GM23248 (cell line): ENCODE results near the gene NECAB3. TPM values are rescaled to one million over a fixed set of nuclear protein-coding genes. Genes with fewer than 3 reads are reported as not detected.
A peak's percentile ranks its signal among the peaks of the same experiment; 100 is the strongest.

Experiments
- DNase-seq: peaks from one replicate; pipeline ENCODE4 v3.0.0-alpha.2; 2015
- H2AFZ ChIP-seq: fragments of 200-600 bp; sonication (generic); 2 replicates; pipeline ENCODE4 v1.6.1; 2016; ENCODE audit warnings: antibody characterized with exemption
- H3F3A ChIP-seq: fragments of 200-600 bp; sonication (generic); 2 replicates; pipeline ENCODE4 v1.6.1; 2016; ENCODE audit warnings: mild to moderate bottlenecking, antibody characterized with exemption, mixed run types; ENCODE audit not compliant: insufficient read depth
- H3K27ac ChIP-seq: fragments of 200-600 bp; sonication (generic); 2 replicates; pipeline ENCODE4 v1.5.1; 2016; ENCODE audit warnings: mild to moderate bottlenecking
- H3K27me3 ChIP-seq: fragments of 200-600 bp; sonication (generic); replicated peaks from 2 replicates; pipeline ENCODE4 v1.6.1; 2016; ENCODE audit warnings: mild to moderate bottlenecking; ENCODE audit not compliant: insufficient read depth
- H3K36me3 ChIP-seq: fragments of 200-600 bp; sonication (generic); 2 replicates; pipeline ENCODE4 v1.6.1; 2016; ENCODE audit warnings: low read depth, mild to moderate bottlenecking
- H3K4me1 ChIP-seq: fragments of 200-600 bp; sonication (generic); 2 replicates; pipeline ENCODE4 v1.6.1; 2016; ENCODE audit warnings: mild to moderate bottlenecking; ENCODE audit not compliant: insufficient read depth
- H3K4me2 ChIP-seq: fragments of 200-600 bp; sonication (generic); one replicate; pipeline ENCODE4 v1.6.1; 2016; ENCODE audit warnings: mild to moderate bottlenecking; ENCODE audit not compliant: unreplicated experiment
- H3K4me3 ChIP-seq: fragments of 200-600 bp; sonication (generic); 2 replicates; pipeline ENCODE4 v1.5.1; 2016; ENCODE audit warnings: mild to moderate bottlenecking
- H3K79me2 ChIP-seq: fragments of 200-600 bp; sonication (generic); 2 replicates; pipeline ENCODE4 v1.6.1; 2016; ENCODE audit warnings: mild to moderate bottlenecking; ENCODE audit not compliant: insufficient read depth
- H3K9ac ChIP-seq: fragments of 200-600 bp; sonication (generic); 2 replicates; pipeline ENCODE4 v1.6.1; 2016; ENCODE audit warnings: mild to moderate bottlenecking
- H3K9me2 ChIP-seq: fragments of 200-600 bp; sonication (generic); 2 replicates; pipeline ENCODE4 v1.6.1; 2016; ENCODE audit warnings: mixed run types, mild to moderate bottlenecking, moderate library complexity; ENCODE audit not compliant: insufficient read depth
- H3K9me3 ChIP-seq: fragments of 200-600 bp; sonication (generic); one replicate; pipeline ENCODE4 v1.6.1; 2017; ENCODE audit warnings: low read depth
- H4K20me1 ChIP-seq: fragments of 200-600 bp; sonication (generic); 2 replicates; pipeline ENCODE4 v1.6.0; 2016; ENCODE audit not compliant: insufficient read depth
- EZH2 ChIP-seq: fragments of 200-600 bp; sonication (generic); IDR thresholded peaks from 2 replicates; pipeline ENCODE4 v1.6.1; 2018; ENCODE audit warnings: antibody characterized with exemption, mild to moderate bottlenecking; ENCODE audit not compliant: insufficient read depth, poor library complexity, severe bottlenecking
- EZH2phosphoT487 ChIP-seq: fragments of 200-600 bp; sonication (generic); IDR thresholded peaks from 2 replicates; pipeline ENCODE4 v1.6.1; 2018; ENCODE audit warnings: antibody characterized with exemption, moderate library complexity, mild to moderate bottlenecking, low read depth; ENCODE audit not compliant: insufficient read depth
- WGBS, 2 experiments: methylation state at CpG; one replicate each; pipeline ENCODE4 v1.1.6; 2015 to 2017; ENCODE audit warnings: low lambda C conversion rate in 2 of 2, low coverage in 1 of 2; ENCODE audit errors: missing lambda C conversion rate in 2 of 2; 5-methylcytosine and 5-hydroxymethylcytosine counted together
- in situ Hi-C: fragments of 300-500 bp; cut with MboI; formaldehyde crosslinking; loops from 2 replicates; pipeline ENCODE4 v1.15.0; 2020
- polyA plus RNA-seq: library from polyadenylated mRNA; unstranded; fragments of >200 nt; fragmentation: Nextera tagmentation; extraction: Ambion mirVana; gene quantifications from 2 replicates; pipeline ENCODE4 v1.2.1, GENCODE V29; 2016
- total RNA-seq: library from RNA; depleted of rRNA; stranded (reverse); fragments of >200 nt; shearing (Covaris generic); gene quantifications from 2 replicates; pipeline ENCODE4 v1.2.3, GENCODE V29; 2014

The NECAB3 gene
- total and polyA plus RNA-seq, 2 experiments from 2014 or later, result 11.0 to 27.1 TPM

- H3K79me2 ChIP-seq, result no peaks in the 10 kb centered on the region
- TF ChIP-seq EZH2phosphoT487, result no peak
- no peak for TF ChIP-seq EZH2
- no peaks in the 10 kb centered on the region for H4K20me1 ChIP-seq
- no peak overlapping the region for H3K4me3 ChIP-seq
- peak overlapping the region; percentile 32; the same call in 1 of the 2 replicates for H3K9ac ChIP-seq
- no peaks in the 10 kb centered on the region for H3K27me3 ChIP-seq
- no peaks in the 10 kb centered on the region for H3K9me3 ChIP-seq
- peak overlapping the region; percentile 7; the same call in 1 of the 2 replicates for H3K27ac ChIP-seq
- DNase-seq, result peak; percentile 92
- WGBS, 2 experiments, result 5 to 7% methylated on average over 8 of the region's 8 CpGs
- H2AFZ ChIP-seq, result peak overlapping the region; percentile 17; the same call in 1 of the 2 replicates
- in situ Hi-C loops, result no loop called here
- H3K36me3 ChIP-seq, result no peaks in the 10 kb centered on the region
- H3K9me2 ChIP-seq, result no peaks in the 10 kb centered on the region
- no peak overlapping the region for H3K4me2 ChIP-seq
- H3K4me1 ChIP-seq, result peaks cover 10% of the 10 kb centered on the region
- peaks cover 10% of the 10 kb centered on the region for H3F3A ChIP-seq
These were observed 22.9 kb upstream of the NECAB3 start for GRCh38 chr20:33697129-33697528.

- H3K4me3 ChIP-seq, result no peak overlapping the region
- in situ Hi-C loops, result no loop called here
- H2AFZ ChIP-seq, result no peak overlapping the region
- H3K9me3 ChIP-seq, result no peaks in the 10 kb centered on the region
- H3F3A ChIP-seq, result peaks cover 10% of the 10 kb centered on the region
- H3K9me2 ChIP-seq, result no peaks in the 10 kb centered on the region
- H3K27me3 ChIP-seq, result no peaks in the 10 kb centered on the region
- WGBS, 2 experiments, result 41 to 44% methylated on average over 4 of the region's 4 CpGs
- no peak overlapping the region for H3K27ac ChIP-seq
- no peaks in the 10 kb centered on the region for H4K20me1 ChIP-seq
- H3K79me2 ChIP-seq, result no peaks in the 10 kb centered on the region
- no peak for TF ChIP-seq EZH2
- no peak for TF ChIP-seq EZH2phosphoT487
- H3K36me3 ChIP-seq, result no peaks in the 10 kb centered on the region
- DNase-seq, result no peak
- H3K4me2 ChIP-seq, result no peak overlapping the region
- H3K4me1 ChIP-seq, result peaks cover 10% of the 10 kb centered on the region
- no peak overlapping the region for H3K9ac ChIP-seq
These were observed 22.2 kb upstream of the NECAB3 start for GRCh38 chr20:33696448-33696847.

- H2AFZ ChIP-seq, result no peak overlapping the region
These were observed 20.4 kb upstream of the NECAB3 start for GRCh38 chr20:33694639-33695012.

DNA sequence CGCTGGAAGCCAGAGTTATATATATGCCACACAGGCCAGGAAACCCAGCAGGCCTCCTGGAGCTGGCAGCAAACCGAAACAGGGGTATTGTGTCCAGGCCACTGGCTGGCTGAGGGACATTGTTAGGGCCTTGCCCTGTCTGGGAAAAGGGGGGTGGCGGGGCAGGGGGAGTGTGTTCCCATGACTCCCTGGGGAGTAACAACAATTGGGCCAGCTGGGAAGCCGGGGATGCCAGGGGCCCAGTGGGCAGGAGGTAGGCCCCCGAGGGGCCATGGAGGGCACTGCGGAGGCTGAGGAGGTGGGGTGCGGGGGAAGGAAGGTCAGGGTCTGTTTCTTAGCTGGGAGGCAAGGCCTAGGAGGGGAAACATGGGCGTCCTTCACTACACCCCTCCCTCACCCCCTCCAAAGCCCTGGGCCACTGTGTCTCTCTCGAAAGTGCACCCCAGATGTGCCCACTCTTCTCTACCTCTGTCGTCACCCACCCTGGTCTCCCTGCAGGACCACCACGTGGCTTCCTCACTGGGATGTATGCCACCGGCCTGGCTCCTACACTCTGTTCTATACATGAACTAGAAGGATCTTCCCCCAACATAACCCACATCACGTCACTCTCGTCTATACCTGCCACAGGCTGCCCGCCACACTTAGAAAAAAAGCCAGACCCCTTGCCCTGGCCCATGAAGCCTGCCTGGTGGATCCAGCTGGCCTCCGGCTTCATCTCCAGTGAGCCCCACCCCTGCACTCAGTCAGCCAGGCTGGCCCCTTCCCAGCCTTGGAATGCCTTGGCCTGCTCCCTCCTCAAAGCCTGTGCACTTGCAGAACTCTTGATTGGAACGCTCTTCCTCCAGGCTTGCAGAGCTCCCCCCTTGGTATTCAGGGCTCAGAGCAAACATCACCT is 19.8 kb upstream of the NECAB3 start:
- Histone ChIP-seq H3K4me2 (no peak overlapping the region), H3K9ac (no peak overlapping the region), H3K4me3 (no peak overlapping the region), H3K27ac (no peak overlapping the region), H3K4me1 (peaks cover 10% of the 10 kb centered on the region), H3K9me2 (no peaks in the 10 kb centered on the region), H3F3A (peaks cover 10% of the 10 kb centered on the region), H3K9me3 (no peaks in the 10 kb centered on the region), H4K20me1 (no peaks in the 10 kb centered on the region), H2AFZ (no peak overlapping the region), H3K27me3 (no peaks in the 10 kb centered on the region), H3K36me3 (no peaks in the 10 kb centered on the region), H3K79me2 (no peaks in the 10 kb centered on the region)
- no peak for DNase-seq
- TF ChIP-seq EZH2 (no peak), EZH2phosphoT487 (no peak)
- WGBS, 2 experiments, result 50 to 59% methylated on average over 12 to 17 of the region's 17 CpGs
- in situ Hi-C loops, result no loop called here

More at GRCh38 chr20:33694639-33695012, 20.4 kb upstream of the NECAB3 start:
- Histone ChIP-seq H3K27ac (no peak overlapping the region), H3K9ac (no peak overlapping the region), H3F3A (peaks cover 10% of the 10 kb centered on the region), H3K4me2 (no peak overlapping the region), H3K4me1 (peaks cover 10% of the 10 kb centered on the region), H3K4me3 (no peak overlapping the region), H3K9me2 (no peaks in the 10 kb centered on the region), H3K36me3 (no peaks in the 10 kb centered on the region), H3K79me2 (no peaks in the 10 kb centered on the region), H3K27me3 (no peaks in the 10 kb centered on the region), H3K9me3 (no peaks in the 10 kb centered on the region), H4K20me1 (no peaks in the 10 kb centered on the region)
- 46 to 48% methylated on average over 6 of the region's 6 CpGs for WGBS, 2 experiments
- in situ Hi-C loops, result no loop called here
- no peak for DNase-seq
- TF ChIP-seq EZH2phosphoT487, result no peak
- no peak for TF ChIP-seq EZH2
